ENCODE measurements around the gene EPHB1.

DNA sequence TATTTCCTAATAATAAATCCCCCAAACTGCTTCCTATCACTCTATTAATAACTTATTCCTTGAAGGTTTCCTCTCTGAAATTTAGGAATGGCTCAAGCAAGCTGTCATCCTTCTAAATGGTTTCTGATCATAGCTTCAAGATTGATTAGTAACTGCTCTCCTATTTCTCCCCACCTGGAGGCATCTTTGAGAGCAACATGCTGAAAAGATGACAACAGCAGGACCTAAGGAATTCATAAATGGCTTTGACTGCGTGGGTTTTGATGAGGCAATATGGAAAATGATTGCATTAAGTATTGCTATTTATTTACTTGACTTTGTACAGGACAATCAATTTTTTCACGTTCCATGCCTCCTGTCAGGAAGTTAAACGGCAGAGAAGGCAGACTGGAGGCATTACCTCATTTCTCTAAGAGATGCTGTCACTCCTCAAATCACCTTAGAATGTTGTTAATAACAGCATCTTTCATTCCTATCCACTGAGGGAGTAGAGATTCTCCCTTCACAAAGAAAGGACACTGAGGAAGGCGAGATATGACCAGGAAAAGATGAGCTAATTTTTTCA lies 256.4 kb downstream of the EPHB1 start:
- TF ChIP-seq, protein P1, sequence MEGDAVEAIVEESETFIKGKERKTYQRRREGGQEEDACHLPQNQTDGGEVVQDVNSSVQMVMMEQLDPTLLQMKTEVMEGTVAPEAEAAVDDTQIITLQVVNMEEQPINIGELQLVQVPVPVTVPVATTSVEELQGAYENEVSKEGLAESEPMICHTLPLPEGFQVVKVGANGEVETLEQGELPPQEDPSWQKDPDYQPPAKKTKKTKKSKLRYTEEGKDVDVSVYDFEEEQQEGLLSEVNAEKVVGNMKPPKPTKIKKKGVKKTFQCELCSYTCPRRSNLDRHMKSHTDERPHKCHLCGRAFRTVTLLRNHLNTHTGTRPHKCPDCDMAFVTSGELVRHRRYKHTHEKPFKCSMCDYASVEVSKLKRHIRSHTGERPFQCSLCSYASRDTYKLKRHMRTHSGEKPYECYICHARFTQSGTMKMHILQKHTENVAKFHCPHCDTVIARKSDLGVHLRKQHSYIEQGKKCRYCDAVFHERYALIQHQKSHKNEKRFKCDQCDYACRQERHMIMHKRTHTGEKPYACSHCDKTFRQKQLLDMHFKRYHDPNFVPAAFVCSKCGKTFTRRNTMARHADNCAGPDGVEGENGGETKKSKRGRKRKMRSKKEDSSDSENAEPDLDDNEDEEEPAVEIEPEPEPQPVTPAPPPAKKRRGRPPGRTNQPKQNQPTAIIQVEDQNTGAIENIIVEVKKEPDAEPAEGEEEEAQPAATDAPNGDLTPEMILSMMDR (IDR thresholded peaks at IDR 0.05), result no peak
- no peak for TF ChIP-seq POLR2A (IDR thresholded peaks at IDR 0.05)

Measured in esophagus squamous epithelium (tissue), 4 donors.